HG03097 (cell line): ENCODE data around the gene JKAMP.
"Not testable (repeated sequence)": the region's sequence is repeated elsewhere in the genome, so short reads cannot be mapped to it uniquely, and the experiment has no call there.

ENCODE experiments used
- ATAC-seq: cut with Tn5 transposase; IDR thresholded peaks from one replicate; pipeline ENCODE4 v1.9.1; 2021; ENCODE audit not compliant: unreplicated experiment, low FRiP score

JKAMP gene

GRCh38 chr14:59483819-59484638 lies at the start of gene JKAMP, which contains the start of gene L3HYPDH:
Gene JKAMP (plus strand): TSS chr14:59484517. CDS start chr14:59484590, 73 bp downstream.
Gene L3HYPDH (minus strand): TSS chr14:59484408. CDS start chr14:59484316, 92 bp downstream.
- peak; percentile 84 for ATAC-seq

- no peak for ATAC-seq
Measured at GRCh38 chr14:59435101-59435500, 49.2 kb upstream of the JKAMP start.

- ATAC-seq = no peak
Measured at GRCh38 chr14:59435987-59436386, 48.3 kb upstream of the JKAMP start.

GRCh38 chr14:59438195-59438647 lies 46.1 kb upstream of the JKAMP start:
- ATAC-seq = no peak

GRCh38 chr14:59439256-59439965 lies 44.9 kb upstream of the JKAMP start:
- no peak for ATAC-seq

- ATAC-seq = not testable (repeated sequence)
Measured at GRCh38 chr14:59448673-59449072, 35.6 kb upstream of the JKAMP start.

- ATAC-seq = no peak
Measured at GRCh38 chr14:59450716-59451115, 33.6 kb upstream of the JKAMP start.

GRCh38 chr14:59451849-59452248 lies 32.5 kb upstream of the JKAMP start:
- ATAC-seq = no peak

- ATAC-seq = no peak
Measured at GRCh38 chr14:59454139-59454538, 30.2 kb upstream of the JKAMP start.

GRCh38 chr14:59455411-59455810 lies 28.9 kb upstream of the JKAMP start:
- no peak for ATAC-seq

- no peak for ATAC-seq
Measured at GRCh38 chr14:59458486-59458885, 25.8 kb upstream of the JKAMP start.

GRCh38 chr14:59460378-59460777 lies 23.9 kb upstream of the JKAMP start:
- ATAC-seq = no peak

- no peak for ATAC-seq
Measured at GRCh38 chr14:59461891-59462290, 22.4 kb upstream of the JKAMP start.

GRCh38 chr14:59463787-59464485 lies 20.4 kb upstream of the JKAMP start:
- peak; percentile 8 for ATAC-seq

- ATAC-seq = peak; percentile 50
Measured at GRCh38 chr14:59464486-59465315, 19.6 kb upstream of the JKAMP start.

- ATAC-seq = peak; percentile 33
Measured at GRCh38 chr14:59465316-59466135, 18.8 kb upstream of the JKAMP start, which contains the start of gene GPR135. Gene GPR135 (minus strand): TSS chr14:59465380. CDS start chr14:59465226, 154 bp downstream.

GRCh38 chr14:59474172-59474571 lies 10.1 kb upstream of the JKAMP start:
- ATAC-seq = no peak

- no peak for ATAC-seq
Measured at GRCh38 chr14:59475709-59476108, 8.6 kb upstream of the JKAMP start.

GRCh38 chr14:59478540-59478939 lies 5.8 kb upstream of the JKAMP start:
- no peak for ATAC-seq
